Panc1 (cell line): ENCODE measurements around the gene TASOR. TPM values are rescaled to one million over a fixed set of nuclear protein-coding genes. Genes with fewer than 3 reads are reported as not detected.

Experiments used
- ATAC-seq: fragments of 200-7000 bp; cut with Tn5 transposase; 2 replicates; pipeline ENCODE4 v1.9.1; 2020; ENCODE audit warnings: mild to moderate bottlenecking, moderate library complexity
- BruUV-seq: library from RNA; stranded (reverse); fragments of 400-500 nt; replicated peaks from 2 replicates; lab custom pipeline; 2021; lab: Mats Ljungman, UMichigan
- CTCF ChIA-PET: fragments of 300-600 bp; sonication (Branson Sonifier 250); formaldehyde crosslinking; loops from one replicate; lab custom pipeline; 2022; ENCODE audit warnings: antibody characterized with exemption; lab: Charles Lee
- POLR2A ChIA-PET: fragments of 300-600 bp; sonication (Branson Sonifier 250); formaldehyde crosslinking; loops from one replicate; lab custom pipeline; 2022; ENCODE audit warnings: antibody characterized with exemption; lab: Charles Lee
- DNase-seq: peaks from one replicate; pipeline ENCODE4 v3.0.0-alpha.2; 2010; ENCODE audit warnings: low read depth, low spot score
- H3K27ac ChIP-seq: 2 replicates; pipeline ENCODE4 v1.5.1; 2011; ENCODE audit warnings: mild to moderate bottlenecking, low read length, inconsistent platforms
- H3K27me3 ChIP-seq: fragments of 200-500 bp; sonication (Bioruptor generic); 2 replicates; pipeline ENCODE4 v1.6.0; 2014; ENCODE audit warnings: low read length, inconsistent platforms; ENCODE audit not compliant: control insufficient read depth, insufficient read depth
- H3K36me3 ChIP-seq: fragments of 200-500 bp; sonication (Bioruptor generic); 2 replicates; pipeline ENCODE4 v1.5.1; 2014; ENCODE audit warnings: inconsistent platforms, mild to moderate bottlenecking, low read length, moderate library complexity; ENCODE audit not compliant: control insufficient read depth, insufficient read depth
- H3K4me1 ChIP-seq: 2 replicates; pipeline ENCODE4 v1.5.1; 2011; ENCODE audit warnings: inconsistent platforms, mild to moderate bottlenecking, low read length, moderate library complexity; ENCODE audit not compliant: control insufficient read depth, insufficient read depth
- H3K4me3 ChIP-seq, 2 experiments: 2 replicates each; pipeline ENCODE4 v1.5.1; 2011 to 2012; ENCODE audit warnings: low read depth in 2 of 2, low read length in 2 of 2, mild to moderate bottlenecking in 2 of 2, inconsistent platforms in 1 of 2, moderate library complexity in 1 of 2
- H3K9me3 ChIP-seq: fragments of 200-500 bp; sonication (Bioruptor generic); 2 replicates; pipeline ENCODE4 v1.5.1; 2014; ENCODE audit warnings: low read depth, mild to moderate bottlenecking, inconsistent platforms, low read length, moderate library complexity; ENCODE audit not compliant: control insufficient read depth, insufficient read depth
- CTCF ChIP-seq: fragments of 450-650 bp; IDR thresholded peaks from 2 replicates; pipeline ENCODE4 v1.5.1; 2017; ENCODE audit warnings: mild to moderate bottlenecking
- POLR2AphosphoS5 ChIP-seq: IDR thresholded peaks from 2 replicates; pipeline ENCODE4 v1.6.1; 2012; ENCODE audit warnings: mild to moderate bottlenecking, low read depth, low read length, moderate library complexity
- REST ChIP-seq, 2 experiments: IDR thresholded peaks; 2 replicates each; pipeline ENCODE4 v1.6.1; 2011 to 2012; ENCODE audit warnings: low read depth in 2 of 2, control low read depth in 1 of 2, low read length in 1 of 2, mild to moderate bottlenecking in 1 of 2, moderate library complexity in 1 of 2; ENCODE audit not compliant: insufficient read depth in 1 of 2
- SIN3A ChIP-seq: IDR thresholded peaks from 2 replicates; pipeline ENCODE4 v1.6.1; 2012; ENCODE audit warnings: low read depth, mild to moderate bottlenecking, low read length, moderate library complexity, borderline replicate concordance; ENCODE audit not compliant: insufficient read depth
- TCF7L2 ChIP-seq: IDR thresholded peaks from 2 replicates; pipeline ENCODE4 v1.6.1; 2011; ENCODE audit warnings: mild to moderate bottlenecking, low read depth, low read length, inconsistent platforms
- in situ Hi-C: cut with HindIII; loops from 2 replicates; pipeline ENCODE4 v1.10.0; 2016; ENCODE audit warnings: low sequenced_read_pairs, low pct_unique_long_range_greater_than_20kb
- intact Hi-C: fragments of 100-400 bp; cut with micrococcal nuclease; formaldehyde crosslinking; loops from one replicate; pipeline ENCODE4 v1.10.0; 2022; ENCODE audit not compliant: unreplicated experiment
- total RNA-seq: library from RNA; stranded (reverse); gene quantifications from one replicate; pipeline ENCODE4 v1.2.1, GENCODE V29; 2021; ENCODE audit not compliant: unreplicated experiment

TASOR gene
- total RNA-seq, 1 experiment from 2014 or later, result 55.6 TPM

DNA sequence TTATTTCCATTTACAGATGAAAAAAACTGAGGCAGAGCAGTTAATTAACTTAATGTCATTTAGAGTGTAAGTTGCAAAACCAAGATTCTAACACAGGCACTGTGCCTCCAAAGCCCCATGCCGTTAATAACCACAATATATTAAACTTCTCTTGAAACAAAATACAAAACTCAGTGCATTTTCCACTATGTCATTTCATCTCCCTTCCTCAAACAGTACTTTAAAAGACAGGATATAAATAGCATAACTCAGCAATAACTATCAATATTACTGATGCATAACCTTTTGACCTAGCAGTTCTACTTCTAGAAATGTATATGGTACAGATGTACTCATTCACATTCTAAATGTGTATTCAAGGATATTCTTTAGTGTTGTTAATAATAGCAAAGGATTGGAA lies 5.1 kb upstream of the TASOR start:
- in situ Hi-C loops, result no loop called here
- H3K4me3 ChIP-seq, result no peak overlapping the region
- H3K27ac ChIP-seq, result no peak overlapping the region
- H3K36me3 ChIP-seq, result no peaks in the 10 kb centered on the region
- intact Hi-C loops, result no loop called here
- ChIA-PET CTCF (no interaction called here), POLR2A (no interaction called here)
- H3K4me1 ChIP-seq, result no peaks in the 10 kb centered on the region
- TF ChIP-seq REST (IDR thresholded peaks at IDR 0.05; ENCODE audit: insufficient read depth in 1 of 2, low read depth in 2 of 2, low read length in 1 of 2), result no peak
- no peak for TF ChIP-seq POLR2AphosphoS5
- no peak for TF ChIP-seq SIN3A
- no peak for TF ChIP-seq TCF7L2
- TF ChIP-seq CTCF, result no peak
- DNase-seq (no peak), ATAC-seq (no peak)
- H3K27me3 ChIP-seq, result no peaks in the 10 kb centered on the region
- H3K9me3 ChIP-seq, result no peaks in the 10 kb centered on the region
- no TSS peak for BruUV-seq

- in situ Hi-C loops (no loop called here), intact Hi-C loops (no loop called here)
- H3K27me3 ChIP-seq, result no peaks in the 10 kb centered on the region
- H3K27ac ChIP-seq, result no peak overlapping the region
- TSS peak; percentile 79 for BruUV-seq
- ChIA-PET POLR2A (no interaction called here), CTCF (no interaction called here)
- TF ChIP-seq TCF7L2 (no peak), POLR2AphosphoS5 (no peak), REST (IDR thresholded peaks at IDR 0.05; ENCODE audit: insufficient read depth in 1 of 2, low read depth in 2 of 2, low read length in 1 of 2) (no peak), CTCF (no peak), SIN3A (no peak)
- H3K9me3 ChIP-seq, result no peaks in the 10 kb centered on the region
- DNase-seq, result no peak
- H3K36me3 ChIP-seq, result peaks cover 5% of the 10 kb centered on the region
- ATAC-seq, result no peak
- H3K4me1 ChIP-seq, result no peaks in the 10 kb centered on the region; the same call in 1 of the 2 replicates
- no peak overlapping the region for H3K4me3 ChIP-seq
Observed at GRCh38 chr3:56684029-56684428, 964 bp upstream of the TASOR start.
